AG08395 (cell line): ENCODE data around the gene CHMP6.

Source experiments
- DNase-seq: peaks from one replicate; pipeline ENCODE4 v3.0.0; 2012; ENCODE audit warnings: mixed read lengths, low spot score

CHMP6 gene

DNA sequence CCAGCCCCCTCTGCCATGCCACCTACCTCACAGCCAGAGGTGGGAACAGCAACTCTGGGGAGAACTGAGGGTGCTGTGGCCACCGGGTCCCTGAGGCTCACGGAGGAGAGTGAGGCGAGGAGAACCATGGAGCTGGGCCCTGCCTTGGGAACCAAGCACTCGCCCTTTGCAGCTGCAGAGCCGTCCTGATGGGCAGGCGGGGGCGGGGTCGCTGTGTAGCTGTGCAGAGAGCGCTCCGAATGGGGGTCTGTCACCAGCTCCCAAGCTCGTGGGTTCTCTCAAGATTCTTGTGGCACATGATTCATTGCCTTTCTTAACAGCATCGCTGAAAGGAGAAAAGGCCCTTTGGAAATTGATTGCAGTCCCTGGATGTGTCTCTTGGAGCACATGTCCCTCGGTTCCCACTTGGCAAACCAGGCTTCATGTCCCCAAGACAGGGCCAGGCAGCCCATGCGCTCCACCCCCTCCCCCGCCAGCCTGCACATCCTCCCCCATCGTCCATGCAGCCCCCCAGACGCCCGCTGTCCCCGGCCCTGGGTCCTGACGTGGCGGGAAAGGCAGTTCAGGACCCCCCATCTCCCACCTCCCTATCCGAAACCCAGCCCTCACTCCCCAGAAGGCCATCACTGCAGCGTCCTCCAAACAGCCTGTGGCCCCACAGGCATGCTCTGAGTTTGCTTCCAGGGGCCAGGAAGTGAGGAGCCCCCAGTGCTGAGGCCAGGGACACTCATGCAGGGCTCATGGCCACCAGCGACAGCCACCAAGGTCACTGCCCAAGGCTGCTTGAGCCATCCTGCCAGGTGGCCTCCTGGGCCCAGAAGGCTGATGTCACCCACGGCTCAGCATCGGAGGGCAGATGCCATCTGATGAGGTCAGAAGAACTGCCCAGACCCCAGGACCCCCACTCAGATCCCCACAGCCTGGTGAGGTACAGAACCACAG, 20.6 kb upstream of the CHMP6 start:
- DNase-seq: peak; percentile 26

DNA sequence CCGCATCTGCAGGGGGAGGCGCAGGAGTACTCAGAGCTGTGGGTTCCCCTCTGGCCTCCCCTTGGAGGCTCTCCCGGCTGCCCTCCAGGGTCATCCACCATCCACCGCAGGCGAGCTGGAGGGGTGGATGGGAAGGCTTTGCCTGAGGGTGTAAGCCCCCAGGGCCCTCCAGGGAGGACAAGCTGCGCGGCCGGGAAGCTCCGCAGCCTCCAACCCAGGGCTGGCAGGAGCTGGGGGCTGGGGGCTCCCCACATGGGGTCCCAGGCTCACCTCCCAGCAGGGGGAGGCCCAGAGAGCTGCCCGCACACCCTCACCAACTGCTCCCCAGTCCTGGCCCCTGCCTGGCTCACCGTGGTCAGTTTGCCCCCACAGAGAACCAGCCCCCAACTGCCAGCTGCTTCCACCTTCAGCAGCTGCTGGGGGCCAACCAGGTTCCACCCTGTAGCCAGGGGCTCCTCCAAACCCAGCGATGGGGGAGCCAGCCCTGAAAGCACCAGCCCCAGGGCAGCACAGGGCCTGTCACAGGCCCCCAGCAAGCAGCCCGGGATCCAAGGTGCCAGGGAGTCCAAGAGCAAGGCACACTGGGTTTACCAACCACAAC, 19.8 kb upstream of the CHMP6 start:
- DNase-seq: no peak

DNA sequence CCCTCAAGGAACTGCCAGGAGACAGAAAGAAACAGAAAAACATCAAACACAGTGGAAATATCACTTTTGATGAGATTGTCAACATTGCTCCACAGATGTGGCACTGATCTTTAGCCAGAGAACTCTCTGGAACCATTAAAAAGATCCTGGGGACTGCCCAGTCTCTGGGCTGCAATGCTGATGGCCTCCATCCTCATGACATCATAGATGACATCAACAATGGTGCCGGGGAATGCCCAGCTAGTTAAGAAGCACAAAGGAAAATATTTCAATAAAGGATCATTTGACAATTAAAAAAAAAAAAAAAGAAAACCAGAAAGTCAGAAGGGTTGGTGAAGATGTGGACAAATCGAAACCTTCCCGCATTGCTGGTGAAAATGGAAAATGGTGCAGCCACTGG, 14.9 kb upstream of the CHMP6 start:
- no peak for DNase-seq

DNA sequence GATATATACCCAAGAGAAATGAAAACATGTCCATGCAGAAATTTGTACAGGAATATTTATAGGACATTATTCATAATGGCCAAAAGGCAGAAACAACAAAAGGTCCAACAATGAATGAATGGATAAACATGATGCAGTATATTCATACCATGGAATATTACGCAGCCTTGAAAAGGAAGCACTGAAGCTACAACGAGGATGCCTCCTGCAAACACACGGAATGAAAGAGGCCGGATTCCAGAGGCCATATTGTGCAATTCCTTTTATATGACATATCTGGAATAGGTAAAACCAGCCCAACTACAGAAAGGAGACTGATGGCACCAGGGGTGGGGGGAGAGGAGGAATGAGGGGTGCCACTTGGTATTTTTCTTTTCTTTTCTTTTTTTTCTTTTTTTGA, 14.5 kb upstream of the CHMP6 start:
- DNase-seq: no peak

DNA sequence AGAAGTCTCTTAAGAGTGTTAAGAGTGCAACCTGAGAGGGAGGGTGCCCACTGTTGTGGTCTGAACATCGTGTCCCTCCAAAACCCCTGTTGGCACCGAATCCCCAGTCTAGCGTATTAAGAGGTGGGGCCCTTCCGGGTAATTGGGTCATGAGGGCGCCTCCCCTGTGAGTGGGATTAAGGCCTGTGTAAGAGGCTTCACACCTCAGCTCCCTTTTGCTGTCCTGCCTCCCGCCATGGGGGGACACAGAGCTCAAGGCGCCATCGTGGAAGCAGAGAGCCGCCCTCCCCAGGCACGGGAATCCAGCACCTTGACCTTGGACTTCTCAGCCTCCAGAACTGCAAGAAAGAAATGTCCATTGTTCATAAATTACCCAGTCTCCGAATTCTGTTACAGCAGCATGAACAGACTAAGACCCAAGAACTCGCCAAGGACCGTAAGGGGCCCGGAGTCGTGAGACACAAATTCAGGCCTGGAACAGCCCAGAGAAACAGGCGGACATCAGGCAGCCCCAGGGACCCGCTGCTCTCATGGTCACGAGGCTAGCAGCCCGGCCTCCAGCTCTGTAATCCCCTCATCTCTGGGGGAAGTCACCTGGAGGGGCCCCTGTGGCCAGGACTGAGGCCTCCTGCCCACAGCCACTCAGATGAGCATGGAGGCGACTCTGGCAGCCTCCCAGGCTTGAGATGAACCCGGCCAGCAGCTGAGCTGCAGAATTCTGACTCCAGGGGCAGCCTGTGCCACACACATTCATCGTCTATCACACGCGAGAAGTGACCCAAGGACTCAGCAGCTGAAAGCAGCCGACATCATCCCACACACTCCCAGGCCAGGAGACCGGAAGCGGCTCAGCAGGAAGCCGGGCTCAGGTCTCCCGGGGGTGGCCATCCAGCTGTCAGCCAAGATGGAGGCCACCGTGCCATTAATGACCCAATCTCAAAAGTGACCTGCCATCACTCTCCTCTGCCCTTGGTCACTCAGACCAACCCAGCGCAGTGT, 12.8 kb upstream of the CHMP6 start:
- no peak for DNase-seq

DNA sequence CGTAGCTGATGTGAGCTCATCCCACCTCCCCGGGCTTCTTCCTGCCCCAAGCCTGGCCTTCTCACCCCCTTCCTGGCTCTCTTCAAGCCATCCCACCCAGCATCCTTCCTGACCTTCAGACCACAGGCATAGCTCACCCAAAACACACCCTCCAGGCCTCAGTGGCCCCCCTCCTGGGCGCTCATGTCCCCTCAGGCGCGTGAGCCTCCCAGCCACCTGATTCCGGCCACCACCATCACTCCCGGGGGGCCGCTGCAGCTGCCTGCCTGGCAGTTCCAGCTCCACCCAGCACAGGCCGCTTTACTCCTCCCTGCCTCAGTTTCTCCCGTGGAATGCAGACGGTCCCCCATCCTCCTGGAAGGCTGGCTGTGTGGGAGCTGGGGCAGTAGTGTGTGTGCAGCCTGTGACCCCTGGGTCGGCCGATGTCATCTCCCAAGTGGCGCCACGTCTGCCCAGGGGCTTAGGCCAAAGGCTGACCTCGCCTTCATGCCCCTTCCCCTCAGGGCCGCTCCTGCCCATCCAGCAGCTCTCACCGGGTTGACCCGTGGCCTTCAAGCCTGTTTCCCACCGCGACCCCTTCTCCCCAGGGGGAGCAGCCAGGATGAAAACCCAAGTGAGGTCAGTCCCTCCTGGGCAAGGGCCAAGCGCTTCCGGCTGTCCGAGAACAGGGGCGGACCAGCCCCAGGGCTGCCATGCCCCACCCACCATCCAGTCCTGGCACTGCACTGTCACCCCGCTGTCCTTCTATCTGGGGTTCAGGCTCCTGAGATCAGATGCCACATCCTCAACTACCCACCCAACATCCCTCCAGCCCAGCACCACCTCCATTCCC, 11.9 kb upstream of the CHMP6 start:
- no peak for DNase-seq

DNA sequence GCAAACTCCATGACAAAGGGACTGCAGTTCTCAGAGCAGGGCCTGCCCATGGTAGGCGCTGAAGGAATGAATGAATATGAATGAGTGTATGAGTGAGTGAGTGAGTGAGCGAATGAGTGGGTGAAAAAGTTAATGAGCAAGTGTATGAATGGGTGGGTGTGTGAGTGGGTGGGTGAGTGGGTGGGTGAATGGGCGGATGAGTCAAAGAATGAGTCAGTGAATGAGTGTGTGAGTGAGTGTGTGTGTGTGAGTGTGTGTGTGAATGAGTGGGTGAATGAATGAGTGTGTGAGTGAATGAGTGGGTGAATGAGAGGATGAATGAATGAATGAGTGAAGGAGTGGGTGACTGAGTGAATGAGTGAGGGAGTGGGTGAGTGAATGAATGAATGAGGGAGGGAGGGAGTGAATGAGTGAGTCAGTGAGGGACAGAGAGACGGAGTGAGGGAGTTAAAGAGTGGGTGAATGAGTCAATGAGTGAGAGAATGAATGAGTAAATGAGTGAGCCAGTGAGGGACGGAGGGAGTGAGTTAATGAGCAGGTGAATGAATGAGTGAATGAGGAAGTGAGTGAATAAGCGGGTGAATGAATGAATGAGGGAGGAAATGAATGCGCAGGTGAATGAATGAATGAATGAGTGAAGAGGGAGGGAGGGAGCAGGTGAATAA, 11.1 kb upstream of the CHMP6 start:
- DNase-seq: no peak

GRCh38 chr17:80981062-80981902, 10.4 kb upstream of the CHMP6 start:
- DNase-seq: peak; percentile 54

DNA sequence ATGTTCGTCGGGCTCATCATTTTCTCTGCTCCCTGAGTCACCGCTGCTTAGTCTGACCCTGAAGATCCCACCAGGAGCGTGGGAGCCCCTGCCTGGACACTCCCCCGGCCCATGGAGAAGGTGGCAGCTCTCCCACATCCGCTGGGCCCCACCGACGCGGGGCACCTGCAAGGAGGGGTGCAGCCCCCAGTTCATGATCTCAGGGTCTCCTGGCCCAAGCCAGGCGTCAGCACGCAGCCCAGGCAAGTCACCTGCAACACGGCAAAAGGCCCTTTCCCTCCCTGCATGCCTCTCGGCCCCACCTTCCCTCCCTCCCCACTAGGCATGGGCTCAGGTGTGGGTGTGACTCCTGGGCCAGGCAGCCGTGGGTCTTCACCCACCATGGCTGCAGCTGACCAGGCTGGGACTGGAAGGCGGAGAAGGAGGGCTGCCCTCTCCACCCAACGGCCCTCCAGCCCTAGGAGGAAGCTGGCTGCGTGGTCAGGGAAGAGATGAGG, 9.7 kb upstream of the CHMP6 start:
- DNase-seq: no peak

- DNase-seq: no peak
Observed at GRCh38 chr17:80982426-80982974, 9.1 kb upstream of the CHMP6 start.

DNA sequence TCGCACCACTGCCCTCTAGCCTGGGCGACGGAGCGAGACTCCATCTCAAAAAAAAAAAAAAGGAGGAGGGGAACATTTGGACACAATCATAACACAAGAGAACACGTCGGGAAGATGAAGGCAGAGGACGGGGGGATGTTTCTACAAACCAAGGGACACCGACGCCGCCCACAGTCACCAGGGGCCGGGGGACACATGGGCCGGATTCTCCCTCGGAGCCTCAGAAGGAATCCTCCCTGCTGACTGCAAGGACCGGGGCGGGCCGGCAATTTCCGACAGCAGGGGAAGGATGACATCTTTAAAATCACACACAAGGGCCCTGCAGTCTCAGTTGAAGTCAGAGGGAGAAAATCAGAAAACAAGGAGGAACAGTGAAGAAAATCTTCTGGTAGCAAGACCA, 8.1 kb upstream of the CHMP6 start:
- no peak for DNase-seq

DNA sequence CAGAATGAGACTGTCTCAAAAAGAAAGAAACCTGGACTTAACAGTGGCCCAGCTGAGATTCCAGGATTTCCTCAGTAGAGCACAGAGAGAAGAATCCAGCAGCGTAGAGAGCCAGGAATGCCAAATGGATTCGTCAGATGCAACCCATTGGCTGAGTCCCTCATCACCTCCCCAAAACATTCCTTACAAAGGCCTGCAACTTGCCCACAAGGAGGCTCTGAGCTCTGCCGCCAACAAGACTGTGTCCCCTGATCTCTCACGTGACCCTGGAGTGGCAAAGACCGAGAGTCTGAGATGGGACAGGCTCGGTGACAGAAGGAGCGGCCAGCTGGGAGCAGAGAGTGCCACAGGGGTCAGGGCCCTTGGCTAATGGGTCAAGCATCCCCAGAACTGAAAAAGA, 6.9 kb upstream of the CHMP6 start:
- DNase-seq: peak; percentile 98

GRCh38 chr17:80986046-80986445, 5.6 kb upstream of the CHMP6 start:
- DNase-seq: no peak

DNA sequence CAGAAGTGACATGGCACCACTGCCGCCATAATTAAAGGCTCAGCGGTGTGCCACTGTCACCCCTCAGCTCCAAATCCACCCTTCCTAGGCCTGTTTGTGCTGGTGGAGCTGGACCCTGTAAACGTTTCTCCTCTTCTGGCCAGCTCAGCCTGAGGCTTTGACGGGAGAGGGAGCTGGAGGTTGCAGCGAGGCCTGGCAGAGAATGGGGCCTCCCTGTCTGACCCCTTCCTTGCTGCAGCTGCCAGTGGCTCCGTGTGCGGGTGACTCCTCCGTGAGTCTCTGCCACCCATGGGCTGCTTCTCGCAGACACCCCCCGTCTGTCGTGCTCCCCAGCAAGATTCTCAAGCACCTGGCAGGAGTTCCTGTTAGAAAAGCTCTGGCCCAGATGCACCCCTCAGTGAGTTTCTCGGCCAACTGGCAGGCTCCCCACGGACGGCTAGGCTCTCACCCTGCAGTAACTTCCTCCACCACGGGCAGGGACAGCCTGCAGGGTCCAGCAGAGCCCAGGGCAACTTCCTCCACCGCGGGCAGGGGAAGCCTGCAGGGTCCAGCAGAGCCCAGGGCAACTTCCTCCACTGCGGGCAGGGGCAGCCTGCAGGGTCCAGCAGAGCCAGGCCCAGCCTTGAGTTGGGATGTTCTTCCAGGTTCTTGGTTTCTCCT, 4.7 kb upstream of the CHMP6 start:
- DNase-seq: no peak

DNA sequence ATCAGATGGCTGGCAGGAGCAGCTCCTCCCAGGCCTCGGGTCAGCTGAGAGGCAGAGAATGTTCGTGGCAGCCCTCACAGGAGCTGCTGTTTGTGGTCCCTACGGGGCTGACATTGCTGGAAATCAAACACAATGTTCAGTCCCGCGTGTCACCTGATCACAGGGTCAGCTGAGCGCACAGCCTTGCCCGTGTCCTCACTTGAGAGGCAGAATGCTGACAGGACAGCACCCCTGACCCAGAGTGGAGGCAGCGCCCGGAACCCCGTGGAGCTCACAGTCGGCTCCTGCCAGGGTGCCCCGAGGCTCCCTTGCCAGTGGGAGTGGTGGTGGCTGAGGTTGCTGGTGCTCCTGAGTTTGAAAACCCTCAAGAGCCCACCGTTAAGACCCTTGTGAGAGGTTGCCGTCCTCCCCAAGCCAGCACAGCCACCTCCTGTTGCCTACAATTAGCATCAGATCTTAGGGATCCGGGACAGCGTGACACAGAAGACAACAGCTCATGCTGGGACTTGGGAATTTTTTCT, 3.6 kb upstream of the CHMP6 start:
- no peak for DNase-seq

DNA sequence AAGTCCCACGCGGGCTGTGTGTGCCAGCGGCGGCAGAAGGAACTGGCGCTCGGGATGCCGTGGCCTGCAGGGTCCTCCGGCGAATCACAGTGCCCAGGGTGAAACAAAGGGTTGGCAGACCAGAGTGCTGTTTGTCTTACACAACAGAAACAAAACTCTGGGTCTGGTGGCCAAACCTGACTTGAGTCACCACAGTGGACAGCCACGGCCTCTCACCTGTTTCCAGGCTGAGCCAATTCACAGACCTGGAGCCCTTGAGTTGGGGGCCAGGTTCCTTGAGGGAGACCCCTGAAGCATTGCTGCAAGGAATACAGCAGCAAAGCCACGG, 2.1 kb upstream of the CHMP6 start:
- no peak for DNase-seq

DNA sequence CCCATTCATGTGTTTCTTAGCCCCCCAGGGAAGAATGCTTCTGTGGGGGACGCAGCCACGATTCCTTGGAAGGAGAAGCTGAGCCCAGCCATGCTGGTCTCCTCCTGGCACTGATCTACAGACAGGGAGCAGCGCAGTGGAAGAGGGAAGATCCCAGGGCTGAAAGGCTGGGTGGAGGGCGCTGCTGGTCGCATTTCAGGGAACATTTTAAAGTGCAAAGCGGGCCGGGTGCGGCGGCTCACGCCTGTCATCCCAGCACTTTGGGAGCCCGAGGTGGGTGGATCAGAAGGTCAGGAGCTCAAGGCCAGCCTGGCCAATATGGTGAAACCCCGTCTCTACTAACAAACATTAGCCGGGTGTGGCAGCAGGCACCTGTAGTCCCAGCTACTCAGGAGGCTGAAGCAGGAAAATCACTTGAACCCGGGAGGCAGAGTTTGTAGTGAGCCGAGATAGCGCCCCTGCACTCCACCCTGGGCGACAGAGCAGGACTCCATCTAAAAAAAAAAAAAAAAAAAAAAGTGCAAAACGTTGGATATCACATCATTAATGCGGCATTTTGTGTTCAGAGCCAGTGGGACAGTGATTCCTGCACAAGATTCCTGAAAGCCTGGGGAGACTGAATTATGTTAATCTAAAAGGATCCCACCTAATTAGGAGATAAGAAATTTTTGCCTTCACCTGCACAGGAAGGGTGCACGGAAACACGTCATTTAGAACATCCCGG, 558 bp upstream of the CHMP6 start:
- no peak for DNase-seq
